DMS53 treated with DMSO at 0.1 percent for 48 hours (cell line): Measurements from ENCODE around the gene APP.
"Not testable (repeated sequence)": the region's sequence is repeated elsewhere in the genome, so short reads cannot be mapped to it uniquely, and the experiment has no call there.

Source experiments
- DNase-seq: peaks from one replicate; lab custom pipeline; 2025; ENCODE audit not compliant: unreplicated experiment; lab: John Stamatoyannopoulos, UW

Gene APP

GRCh38 chr21:26099610-26100219, 70.9 kb downstream of the APP start:
- no peak for DNase-seq

GRCh38 chr21:26098772-26099397, 71.7 kb downstream of the APP start:
- DNase-seq: no peak

- DNase-seq: no peak
Measured at GRCh38 chr21:26097475-26097874, 73.1 kb downstream of the APP start.

GRCh38 chr21:26096494-26097371, 73.8 kb downstream of the APP start:
- no peak for DNase-seq

- no peak for DNase-seq
Measured at GRCh38 chr21:26095131-26095530, 75.4 kb downstream of the APP start.

GRCh38 chr21:26093122-26093521, 77.4 kb downstream of the APP start:
- DNase-seq: no peak

- DNase-seq: no peak
Measured at GRCh38 chr21:26091480-26092018, 79.0 kb downstream of the APP start.

GRCh38 chr21:26089730-26090129, 80.8 kb downstream of the APP start:
- no peak for DNase-seq

GRCh38 chr21:26087223-26087918, 83.2 kb downstream of the APP start:
- DNase-seq: no peak

- DNase-seq: no peak
Measured at GRCh38 chr21:26085882-26086281, 84.7 kb downstream of the APP start.

GRCh38 chr21:26085127-26085526, 85.4 kb downstream of the APP start:
- DNase-seq: no peak

- DNase-seq: no peak
Measured at GRCh38 chr21:26082549-26082948, 88.0 kb downstream of the APP start.

GRCh38 chr21:26081175-26081760, 89.3 kb downstream of the APP start:
- not testable (repeated sequence) for DNase-seq

- no peak for DNase-seq
Measured at GRCh38 chr21:26080211-26080610, 90.4 kb downstream of the APP start.

GRCh38 chr21:26079366-26079765, 91.2 kb downstream of the APP start:
- DNase-seq: no peak

- DNase-seq: no peak
Measured at GRCh38 chr21:26077521-26077920, 93.0 kb downstream of the APP start.

- DNase-seq: no peak
Measured at GRCh38 chr21:26072666-26073615, 97.6 kb downstream of the APP start.

GRCh38 chr21:26070822-26071425, 99.6 kb downstream of the APP start:
- DNase-seq: no peak

- DNase-seq: no peak
Measured at GRCh38 chr21:26070121-26070520, 100.4 kb downstream of the APP start.
